B cell (primary cell): ENCODE data around the gene UBN2.

Source experiments
- EZH2 ChIP-seq: IDR thresholded peaks from 2 replicates; pipeline ENCODE4 v1.6.1; 2012; ENCODE audit warnings: borderline replicate concordance, low read depth, mild to moderate bottlenecking, moderate library complexity, low read length; ENCODE audit not compliant: insufficient read depth, poor library complexity, severe bottlenecking
- TF ChIP-seq, protein P1 (sequence below): fragments of 200-600 bp; IDR thresholded peaks from one replicate; pipeline ENCODE4 v1.8.0; 2022; ENCODE audit warnings: antibody characterized with exemption, mild to moderate bottlenecking

DNA sequence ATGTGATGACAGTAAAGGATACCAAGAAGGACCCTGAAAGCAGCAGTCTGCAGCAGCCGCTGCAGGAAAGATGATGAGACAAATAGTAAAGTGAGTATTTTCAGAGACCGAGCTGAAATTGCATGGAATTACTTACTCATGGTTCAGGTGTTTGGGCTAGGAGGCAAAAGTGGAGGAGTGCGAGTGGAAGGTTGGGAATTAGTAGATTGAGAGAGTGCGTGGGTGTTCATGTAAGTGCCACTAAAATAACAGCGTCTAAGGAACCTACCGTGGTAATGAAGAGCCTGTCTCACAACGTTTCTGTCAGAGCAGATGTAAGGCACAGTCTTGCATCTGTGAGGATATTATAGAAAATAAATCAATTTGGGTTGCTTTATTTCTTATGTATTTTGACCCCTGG, 61.8 kb downstream of the UBN2 start:
- TF ChIP-seq, protein P1, sequence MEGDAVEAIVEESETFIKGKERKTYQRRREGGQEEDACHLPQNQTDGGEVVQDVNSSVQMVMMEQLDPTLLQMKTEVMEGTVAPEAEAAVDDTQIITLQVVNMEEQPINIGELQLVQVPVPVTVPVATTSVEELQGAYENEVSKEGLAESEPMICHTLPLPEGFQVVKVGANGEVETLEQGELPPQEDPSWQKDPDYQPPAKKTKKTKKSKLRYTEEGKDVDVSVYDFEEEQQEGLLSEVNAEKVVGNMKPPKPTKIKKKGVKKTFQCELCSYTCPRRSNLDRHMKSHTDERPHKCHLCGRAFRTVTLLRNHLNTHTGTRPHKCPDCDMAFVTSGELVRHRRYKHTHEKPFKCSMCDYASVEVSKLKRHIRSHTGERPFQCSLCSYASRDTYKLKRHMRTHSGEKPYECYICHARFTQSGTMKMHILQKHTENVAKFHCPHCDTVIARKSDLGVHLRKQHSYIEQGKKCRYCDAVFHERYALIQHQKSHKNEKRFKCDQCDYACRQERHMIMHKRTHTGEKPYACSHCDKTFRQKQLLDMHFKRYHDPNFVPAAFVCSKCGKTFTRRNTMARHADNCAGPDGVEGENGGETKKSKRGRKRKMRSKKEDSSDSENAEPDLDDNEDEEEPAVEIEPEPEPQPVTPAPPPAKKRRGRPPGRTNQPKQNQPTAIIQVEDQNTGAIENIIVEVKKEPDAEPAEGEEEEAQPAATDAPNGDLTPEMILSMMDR: no peak
- no peak for TF ChIP-seq EZH2
